ENCODE results near the gene GYPC. TPM values are rescaled to one million over a fixed set of nuclear protein-coding genes. Genes with fewer than 3 reads are reported as not detected.
A peak's percentile ranks its signal among the peaks of the same experiment; 100 is the strongest.
"Not testable (repeated sequence)": the region's sequence is repeated elsewhere in the genome, so short reads cannot be mapped to it uniquely, and the experiment has no call there.

The GYPC gene
- total RNA-seq, 2 experiments from 2014 or later: 143 to 187 TPM

DNA sequence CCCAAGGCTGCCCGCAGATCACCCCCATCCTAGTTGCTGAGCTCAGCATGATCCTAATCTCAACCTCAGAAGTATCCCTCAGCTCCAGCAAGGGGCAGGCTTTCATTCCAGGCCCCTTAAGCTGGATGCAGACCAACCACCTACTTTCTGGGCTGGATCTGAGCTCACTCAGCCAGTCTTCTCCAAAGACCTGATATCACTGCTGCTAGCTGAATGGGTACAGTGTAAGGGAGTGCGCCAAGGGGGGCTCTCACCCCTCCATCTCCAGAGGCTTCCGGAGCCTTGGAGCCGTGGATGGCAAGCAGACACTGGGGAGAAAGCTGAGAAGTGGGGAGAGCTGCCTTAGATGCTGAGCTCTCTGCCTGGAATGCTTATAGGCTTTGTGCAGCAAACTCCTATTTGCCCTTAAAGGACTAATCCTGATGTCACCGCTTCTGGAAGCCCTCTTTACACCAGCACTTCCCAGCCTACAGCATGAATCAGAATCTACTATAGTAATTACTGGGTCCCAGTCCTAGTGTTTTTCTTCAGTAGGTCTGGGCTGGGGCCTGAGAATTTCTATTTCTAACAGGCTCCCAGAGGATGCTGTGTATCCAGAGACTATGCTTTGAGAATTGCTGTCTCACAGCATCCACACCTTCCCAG is 31.0 kb downstream of the GYPC start:
- Mint-ChIP-seq H3K9me3 (ENCODE audit: low read depth) (peaks cover 9% of the 10 kb centered on the region), H3K4me1 (peaks cover 21% of the 10 kb centered on the region), H3K27me3 (no peaks in the 10 kb centered on the region), H3K36me3 (ENCODE audit: low read depth) (peaks cover 72% of the 10 kb centered on the region), H3K4me3 (no peak overlapping the region), H3K27ac (no peak overlapping the region)
- ChIA-PET POLR2A (no interaction called here), CTCF (no interaction called here)
- DNase-seq (no peak), ATAC-seq (no peak)
- intact Hi-C loops (cut with DNase I, micrococcal nuclease): no loop called here

DNA sequence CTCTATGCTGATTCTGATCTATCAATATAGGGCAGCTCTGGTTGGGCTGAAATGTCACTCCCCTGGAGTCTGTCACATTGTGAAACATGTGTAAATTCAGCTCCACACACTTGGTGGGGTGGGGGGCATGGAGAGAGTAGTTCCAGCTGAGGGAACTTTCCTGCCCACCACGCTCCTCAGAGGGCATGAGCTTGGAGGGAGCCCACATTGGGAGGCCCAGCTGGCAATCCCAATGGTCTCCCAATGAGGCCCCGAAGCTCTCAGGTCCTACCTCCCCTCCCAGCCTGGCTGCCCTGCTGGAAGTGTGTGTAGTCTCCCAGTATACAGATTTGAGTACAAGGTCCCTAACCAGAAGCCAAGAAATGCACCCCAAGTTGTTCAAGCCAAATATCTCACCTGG is 31.5 kb downstream of the GYPC start:
- Mint-ChIP-seq H3K27me3 (no peaks in the 10 kb centered on the region), H3K27ac (no peak overlapping the region), H3K4me3 (no peak overlapping the region), H3K9me3 (ENCODE audit: low read depth) (peaks cover 13% of the 10 kb centered on the region), H3K4me1 (peaks cover 21% of the 10 kb centered on the region), H3K36me3 (ENCODE audit: low read depth) (peaks cover 77% of the 10 kb centered on the region)
- ChIA-PET POLR2A (no interaction called here), CTCF (no interaction called here)
- intact Hi-C loops (cut with DNase I, micrococcal nuclease): no loop called here
- ATAC-seq: no peak
- no peak for DNase-seq

DNA sequence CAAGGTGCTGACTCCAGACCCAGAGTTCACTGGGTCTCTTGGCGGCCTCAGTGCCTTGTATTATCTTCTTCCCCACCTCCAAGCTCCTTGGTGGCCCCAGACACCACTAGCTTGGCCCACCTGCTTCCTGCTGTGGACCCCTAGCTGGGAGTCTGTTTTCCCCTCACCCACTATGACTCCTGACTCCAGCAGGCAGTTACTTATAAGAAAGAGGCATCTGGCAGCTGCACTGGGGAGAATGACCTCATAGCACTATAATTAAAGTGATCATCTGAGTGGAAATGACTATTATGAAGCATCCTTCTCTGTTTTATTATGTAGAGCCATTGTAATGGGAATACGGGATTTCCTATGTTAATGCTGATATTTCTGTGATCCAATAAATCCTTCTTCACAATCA is 32.6 kb downstream of the GYPC start:
- intact Hi-C loops (cut with DNase I, micrococcal nuclease); ATAC-seq; POLR2A ChIA-PET; H3K27me3 Mint-ChIP-seq; DNase-seq; H3K4me3 Mint-ChIP-seq; CTCF ChIA-PET; H3K27ac Mint-ChIP-seq: not testable (repeated sequence)
- H3K36me3 Mint-ChIP-seq (ENCODE audit: low read depth): peaks cover 78% of the 10 kb centered on the region
- peaks cover 16% of the 10 kb centered on the region for H3K9me3 Mint-ChIP-seq (ENCODE audit: low read depth)
- H3K4me1 Mint-ChIP-seq: peaks cover 13% of the 10 kb centered on the region

DNA sequence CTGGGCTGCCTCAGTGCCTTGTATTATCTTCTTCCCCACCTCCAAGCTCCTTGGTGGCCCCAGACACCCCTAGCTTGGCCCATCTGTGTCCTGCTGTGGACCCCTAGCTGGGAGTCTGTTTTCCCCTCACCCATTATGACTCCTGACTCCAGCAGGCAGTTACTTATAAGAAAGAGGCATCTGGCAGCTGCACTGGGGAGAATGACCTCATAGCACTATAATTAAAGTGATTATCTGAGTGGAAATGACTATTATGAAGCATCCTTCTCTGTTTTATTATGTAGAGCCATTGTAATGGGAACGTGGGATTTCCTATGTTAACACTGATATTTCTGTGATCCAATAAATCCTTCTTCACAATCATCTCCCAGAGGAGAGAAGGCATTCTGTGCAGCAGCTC is 36.3 kb downstream of the GYPC start:
- ATAC-seq; H3K4me3 Mint-ChIP-seq; DNase-seq; H3K4me1 Mint-ChIP-seq; intact Hi-C loops (cut with DNase I, micrococcal nuclease); H3K27ac Mint-ChIP-seq; H3K27me3 Mint-ChIP-seq; POLR2A ChIA-PET: not testable (repeated sequence)
- Mint-ChIP-seq H3K9me3 (ENCODE audit: low read depth) (peaks cover 16% of the 10 kb centered on the region), H3K36me3 (ENCODE audit: low read depth) (peaks cover 81% of the 10 kb centered on the region)
- CTCF ChIA-PET: interaction anchor here (0.6 kb wide), 1 partner anchor 169 kb away, joined by 3 read pairs; no protein-coding TSS in a partner anchor

DNA sequence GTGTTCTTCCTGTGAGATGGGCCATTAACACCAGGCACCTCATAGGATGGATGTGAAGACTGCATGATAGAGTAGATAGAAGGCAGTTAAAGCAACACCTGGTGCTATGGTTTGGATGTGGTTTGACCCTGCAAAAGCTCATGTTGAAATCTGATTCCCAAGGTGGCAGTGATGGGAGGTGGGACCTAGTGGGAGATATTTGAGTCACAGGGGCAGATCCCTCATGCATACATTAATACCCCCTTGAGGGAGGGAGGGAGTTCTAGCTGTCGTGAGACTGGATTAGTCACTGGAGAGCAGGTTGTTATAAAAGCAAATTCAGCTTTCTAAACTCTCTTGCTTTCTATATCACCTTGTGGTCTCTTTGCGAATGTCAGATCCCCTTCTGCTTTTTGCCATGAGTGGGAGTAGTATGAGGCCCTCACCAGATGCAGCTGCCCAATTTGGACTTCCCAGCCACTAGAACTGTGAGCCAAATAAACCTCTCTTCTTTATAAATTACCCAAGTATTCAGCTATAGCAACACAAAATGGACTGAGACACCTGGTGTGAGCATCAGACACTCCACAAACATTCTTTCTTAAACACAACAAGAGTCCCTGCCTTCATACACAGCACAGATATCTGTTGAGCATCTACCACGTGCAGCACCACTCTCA is 37.1 kb downstream of the GYPC start:
- Mint-ChIP-seq H3K9me3 (ENCODE audit: low read depth) (peaks cover 16% of the 10 kb centered on the region), H3K36me3 (ENCODE audit: low read depth) (peaks cover 84% of the 10 kb centered on the region)
- DNase-seq; POLR2A ChIA-PET; intact Hi-C loops (cut with DNase I, micrococcal nuclease); H3K4me1 Mint-ChIP-seq; H3K27ac Mint-ChIP-seq; H3K27me3 Mint-ChIP-seq; ATAC-seq; H3K4me3 Mint-ChIP-seq: not testable (repeated sequence)
- CTCF ChIA-PET: interaction anchor here (0.6 kb wide), 1 partner anchor 170 kb away, joined by 3 read pairs; no protein-coding TSS in a partner anchor

DNA sequence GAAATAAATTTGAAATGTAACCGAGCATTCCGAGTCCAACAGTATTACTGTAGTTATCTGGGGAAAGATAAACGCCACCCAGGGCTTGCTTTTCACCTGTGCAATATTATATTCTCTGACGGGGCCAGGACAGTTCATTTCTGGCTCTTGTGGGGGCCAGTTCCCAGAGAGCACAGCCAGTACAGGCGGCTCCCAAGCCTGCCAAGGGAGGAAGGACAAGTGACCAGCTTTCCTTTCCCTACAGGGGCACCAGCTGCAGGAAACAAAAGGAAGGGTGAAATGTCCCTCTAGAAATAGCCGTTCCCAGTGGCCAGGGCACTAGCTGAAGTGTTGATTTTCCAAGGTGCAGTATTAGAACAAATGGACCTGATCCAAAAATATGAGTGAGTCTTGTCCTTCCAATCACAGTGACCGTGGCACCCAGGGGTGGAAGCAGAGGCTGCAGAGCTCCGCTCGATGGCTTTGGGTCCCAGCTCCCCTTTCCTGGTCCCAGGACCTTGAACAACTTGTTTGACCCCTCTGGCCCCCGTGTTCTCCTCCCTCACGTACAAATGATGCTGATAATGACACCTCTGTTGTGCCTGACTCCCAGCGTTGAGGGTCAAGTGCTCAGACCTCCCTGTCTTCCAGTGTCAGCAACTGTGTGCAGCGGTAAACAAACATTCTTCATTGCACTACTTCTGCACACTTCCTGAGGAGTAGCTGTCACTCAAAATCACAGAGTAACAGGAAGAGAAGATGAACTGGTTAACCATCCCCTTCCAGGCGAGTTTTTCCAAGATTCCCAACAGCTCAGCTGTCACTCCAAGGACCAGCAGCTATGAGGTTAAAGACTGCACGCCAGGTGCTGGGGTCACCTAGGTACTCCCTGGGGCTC is 40.9 kb downstream of the GYPC start:
- H3K36me3 Mint-ChIP-seq (ENCODE audit: low read depth): peaks cover 65% of the 10 kb centered on the region

DNA sequence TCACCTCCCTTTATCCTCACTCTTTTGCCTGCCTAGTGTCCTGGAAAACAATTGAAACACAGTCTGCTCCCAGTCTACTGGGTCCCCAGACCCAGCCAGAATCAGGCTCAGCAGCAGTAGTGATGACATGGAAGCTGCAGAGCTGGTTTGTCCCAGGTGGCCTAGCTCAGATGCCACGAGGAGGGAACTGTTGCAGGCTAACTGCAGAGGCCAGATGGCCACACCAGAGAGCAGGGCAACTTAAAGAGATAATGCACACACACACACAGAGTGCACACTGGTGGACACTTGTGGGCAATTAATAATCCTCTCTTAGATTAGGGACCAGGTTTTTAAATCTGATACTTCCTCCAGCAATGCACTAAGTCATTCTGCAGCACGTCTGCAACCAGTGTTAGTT is 42.4 kb downstream of the GYPC start:
- Mint-ChIP-seq H3K27me3 (no peaks in the 10 kb centered on the region), H3K27ac (no peak overlapping the region), H3K4me3 (no peak overlapping the region), H3K36me3 (ENCODE audit: low read depth) (peaks cover 51% of the 10 kb centered on the region), H3K9me3 (ENCODE audit: low read depth) (no peaks in the 10 kb centered on the region), H3K4me1 (no peaks in the 10 kb centered on the region)
- ChIA-PET POLR2A (no interaction called here), CTCF (no interaction called here)
- ATAC-seq: no peak
- intact Hi-C loops (cut with DNase I, micrococcal nuclease): no loop called here
- no peak for DNase-seq

More for the DNA sequence above, 40.9 kb downstream of the GYPC start:
- Mint-ChIP-seq H3K4me1 (no peaks in the 10 kb centered on the region), H3K27me3 (no peaks in the 10 kb centered on the region), H3K9me3 (ENCODE audit: low read depth) (peaks cover 7% of the 10 kb centered on the region), H3K4me3 (no peak overlapping the region), H3K27ac (no peak overlapping the region)
- CTCF ChIA-PET: interaction anchor here (0.6 to 0.8 kb wide), 2 partner anchors 33 to 81 kb away, joined by 3 read pairs; no protein-coding TSS in a partner anchor
- intact Hi-C loops (cut with DNase I, micrococcal nuclease): no loop called here
- ATAC-seq (no peak), DNase-seq (no peak)
- POLR2A ChIA-PET: no interaction called here

DNA sequence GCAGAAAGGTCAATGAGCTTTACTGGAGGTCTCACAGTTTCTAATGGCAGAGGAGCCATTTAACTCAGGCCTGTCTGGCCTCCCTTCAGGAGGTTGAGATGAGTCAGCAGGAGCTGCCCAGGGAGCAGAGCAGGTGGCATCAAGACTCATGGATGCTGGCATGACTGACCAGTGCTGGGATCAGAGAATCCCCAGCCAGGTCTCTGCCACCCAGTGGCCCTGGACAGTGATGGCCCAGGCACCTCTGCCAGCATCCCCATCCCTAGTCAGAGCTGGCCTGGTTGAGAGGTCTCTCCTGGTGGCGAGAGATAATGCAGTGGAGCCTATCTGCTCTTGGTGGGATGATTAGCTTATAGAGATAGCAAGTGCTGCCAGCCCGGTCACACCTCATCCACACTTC is 43.1 kb downstream of the GYPC start:
- DNase-seq (no peak), ATAC-seq (peak; percentile 17)
- Mint-ChIP-seq H3K9me3 (ENCODE audit: low read depth) (no peaks in the 10 kb centered on the region), H3K4me1 (no peaks in the 10 kb centered on the region), H3K27ac (no peak overlapping the region), H3K4me3 (no peak overlapping the region), H3K36me3 (ENCODE audit: low read depth) (peaks cover 46% of the 10 kb centered on the region), H3K27me3 (no peaks in the 10 kb centered on the region)
- CTCF ChIA-PET: interaction anchor here (0.8 kb wide), 1 partner anchor 273 kb away, joined by 3 read pairs; no protein-coding TSS in a partner anchor
- POLR2A ChIA-PET: no interaction called here
- intact Hi-C loops (cut with DNase I, micrococcal nuclease): no loop called here

DNA sequence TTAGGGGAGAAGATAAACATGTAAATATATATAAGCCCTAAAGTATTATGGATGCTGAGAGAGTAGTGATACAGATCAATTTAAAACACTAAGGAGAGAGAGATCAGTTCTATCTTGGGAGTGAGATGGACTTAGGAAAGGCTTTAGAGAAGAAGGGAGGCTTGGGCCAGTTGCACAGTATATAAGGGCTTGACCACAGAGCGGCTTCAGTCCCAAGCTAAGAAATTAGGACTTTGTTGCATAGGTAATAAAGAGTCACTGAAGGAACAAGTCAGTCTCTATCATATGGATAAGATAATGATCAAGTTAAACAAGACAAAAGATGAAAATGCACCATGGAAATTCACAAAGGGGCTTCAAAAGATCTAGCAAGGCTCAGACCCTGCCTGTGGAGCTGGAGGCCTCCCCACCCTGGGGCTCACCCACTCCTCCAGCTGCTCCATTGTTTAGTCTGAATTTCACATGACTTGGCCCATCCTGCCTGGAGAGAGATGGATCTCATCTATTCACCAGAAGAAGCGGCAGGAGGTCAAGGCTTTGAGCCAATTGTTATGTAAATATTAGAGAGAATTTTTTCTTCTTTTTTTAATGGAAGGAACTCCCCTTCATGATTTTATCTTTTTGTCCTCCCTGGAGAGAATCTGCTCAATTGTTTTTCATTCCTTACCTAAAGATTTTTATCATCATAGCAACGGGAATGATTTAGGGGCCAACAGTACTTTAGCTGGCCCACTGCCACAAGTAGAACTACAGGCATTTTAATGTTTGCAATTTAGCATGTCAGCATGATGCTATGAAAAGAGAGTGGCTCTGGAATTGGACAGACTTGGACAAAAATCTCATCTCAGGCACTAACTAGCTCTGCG is 44.0 kb downstream of the GYPC start:
- Mint-ChIP-seq H3K9me3 (ENCODE audit: low read depth) (no peaks in the 10 kb centered on the region), H3K36me3 (ENCODE audit: low read depth) (peaks cover 39% of the 10 kb centered on the region), H3K27me3 (no peaks in the 10 kb centered on the region), H3K4me3 (no peak overlapping the region), H3K27ac (no peak overlapping the region), H3K4me1 (no peaks in the 10 kb centered on the region)
- ChIA-PET CTCF (interaction anchor here (0.7 to 0.8 kb wide), 2 partner anchors 272 to 343 kb away, joined by 3 read pairs; no protein-coding TSS in a partner anchor), POLR2A (no interaction called here)
- intact Hi-C loops (cut with DNase I, micrococcal nuclease): no loop called here
- DNase-seq (no peak), ATAC-seq (no peak)

DNA sequence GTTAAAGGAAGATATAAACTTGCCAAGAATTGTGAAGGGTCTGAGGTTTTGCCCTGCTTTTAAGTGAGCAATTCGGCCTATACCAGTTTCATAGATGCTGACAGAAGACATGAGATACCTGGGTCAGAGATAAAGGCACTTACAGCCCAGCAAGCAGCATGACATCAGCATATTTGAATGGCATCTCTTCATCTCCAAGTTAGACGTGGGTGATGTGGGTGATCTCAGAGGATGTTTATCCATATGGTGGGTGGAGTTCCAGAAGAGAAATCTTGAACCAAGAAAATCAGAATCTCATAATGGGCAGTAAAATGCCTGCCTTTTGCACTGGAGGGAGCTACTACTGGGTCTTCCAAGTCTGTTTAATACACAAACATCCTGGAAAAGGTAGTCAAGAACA is 44.7 kb downstream of the GYPC start:
- ATAC-seq (peak; percentile 43), DNase-seq (no peak)
- H3K36me3 Mint-ChIP-seq (ENCODE audit: low read depth): peaks cover 34% of the 10 kb centered on the region
- H3K9me3 Mint-ChIP-seq (ENCODE audit: low read depth): no peaks in the 10 kb centered on the region
- H3K4me1 Mint-ChIP-seq: no peaks in the 10 kb centered on the region
- intact Hi-C loops (cut with DNase I, micrococcal nuclease): no loop called here
- ChIA-PET CTCF (no interaction called here), POLR2A (no interaction called here)
- H3K27ac Mint-ChIP-seq: no peak overlapping the region
- H3K4me3 Mint-ChIP-seq: no peak overlapping the region
- H3K27me3 Mint-ChIP-seq: no peaks in the 10 kb centered on the region

DNA sequence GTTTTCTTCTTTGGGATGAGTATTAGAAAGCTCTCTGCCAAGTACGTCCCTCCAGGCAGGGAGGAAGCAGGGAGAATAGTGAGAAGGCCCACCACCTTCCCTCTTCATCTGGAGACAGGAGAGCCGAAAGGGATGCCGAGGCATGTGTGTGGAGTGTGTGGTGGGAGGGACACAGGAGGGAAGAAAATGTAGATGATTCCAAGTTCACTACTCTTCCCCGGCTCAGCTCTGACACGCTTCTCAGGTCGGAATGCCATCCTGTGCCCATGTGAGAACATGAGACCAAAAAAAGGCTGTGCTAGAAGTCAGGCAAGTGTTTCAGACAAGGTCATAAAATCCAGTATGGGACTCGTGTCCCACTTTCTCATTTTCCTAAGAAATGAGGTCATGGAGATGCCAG is 47.4 kb downstream of the GYPC start:
- Mint-ChIP-seq H3K4me3 (no peak overlapping the region), H3K9me3 (ENCODE audit: low read depth) (no peaks in the 10 kb centered on the region), H3K27ac (no peak overlapping the region), H3K4me1 (no peaks in the 10 kb centered on the region), H3K27me3 (no peaks in the 10 kb centered on the region), H3K36me3 (ENCODE audit: low read depth) (peaks cover 16% of the 10 kb centered on the region)
- DNase-seq: no peak
- ChIA-PET POLR2A (no interaction called here), CTCF (interaction anchor here (1.0 kb wide), 1 partner anchor 66 kb away, joined by 4 read pairs; no protein-coding TSS in a partner anchor)
- no peak for ATAC-seq
- intact Hi-C loops (cut with DNase I, micrococcal nuclease): no loop called here

Measured in activated CD4-positive, alpha-beta T cell treated with anti-CD3 and anti-CD28 coated beads for 36 hours (primary cell).